Midbrain (tissue), 1 donor: ENCODE measurements around the gene CNIH2.

ENCODE experiments used
- DNase-seq: peaks from one replicate; lab custom pipeline; 2025; lab: John Stamatoyannopoulos, UW

The CNIH2 gene

DNA sequence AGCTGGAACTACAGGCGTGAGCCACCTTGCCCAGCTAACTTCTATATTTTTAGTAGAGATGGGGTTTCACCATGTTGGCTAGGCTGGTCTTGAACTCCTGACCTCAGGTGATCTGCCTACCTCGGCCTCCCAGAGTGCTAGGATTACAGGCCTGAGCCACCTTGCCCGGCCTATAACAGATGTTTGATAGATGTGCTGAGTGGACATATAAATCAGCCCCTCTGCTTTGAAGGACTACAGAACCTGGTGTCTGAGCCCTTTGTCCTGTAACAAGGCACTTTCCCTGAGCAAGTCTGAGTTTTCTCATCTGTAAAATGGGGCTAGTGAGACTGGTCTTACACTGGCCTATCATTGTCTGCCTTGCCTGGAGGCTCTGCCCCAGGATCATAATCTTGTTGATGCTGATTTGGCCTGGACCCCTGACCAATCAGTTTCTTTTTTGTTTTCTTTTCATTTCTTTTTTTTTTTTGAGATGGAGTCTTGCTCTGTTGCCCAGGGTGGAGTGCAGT, 51.2 kb downstream of the CNIH2 start:
- DNase-seq, result no peak

DNA sequence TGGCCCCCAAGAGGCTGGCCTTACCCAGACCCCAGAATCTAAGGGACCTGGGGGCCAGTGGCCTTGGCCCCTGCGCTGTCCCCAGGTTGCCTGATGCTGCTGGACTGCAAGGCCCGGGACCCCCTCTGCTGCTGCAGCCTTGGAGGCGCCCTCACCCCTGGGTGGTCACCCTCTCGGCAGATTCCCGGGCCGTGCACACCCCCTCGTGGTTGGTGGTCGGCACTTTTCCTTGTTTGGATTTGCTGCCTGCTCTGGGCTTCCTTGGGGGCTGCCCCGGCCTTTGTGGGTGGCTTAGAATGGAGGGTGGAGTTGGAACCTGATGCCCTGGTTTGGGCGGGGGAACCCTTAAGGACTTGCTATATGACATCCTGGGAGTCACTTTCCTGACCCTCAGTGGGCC, 53.0 kb downstream of the CNIH2 start:
- DNase-seq, result no peak

DNA sequence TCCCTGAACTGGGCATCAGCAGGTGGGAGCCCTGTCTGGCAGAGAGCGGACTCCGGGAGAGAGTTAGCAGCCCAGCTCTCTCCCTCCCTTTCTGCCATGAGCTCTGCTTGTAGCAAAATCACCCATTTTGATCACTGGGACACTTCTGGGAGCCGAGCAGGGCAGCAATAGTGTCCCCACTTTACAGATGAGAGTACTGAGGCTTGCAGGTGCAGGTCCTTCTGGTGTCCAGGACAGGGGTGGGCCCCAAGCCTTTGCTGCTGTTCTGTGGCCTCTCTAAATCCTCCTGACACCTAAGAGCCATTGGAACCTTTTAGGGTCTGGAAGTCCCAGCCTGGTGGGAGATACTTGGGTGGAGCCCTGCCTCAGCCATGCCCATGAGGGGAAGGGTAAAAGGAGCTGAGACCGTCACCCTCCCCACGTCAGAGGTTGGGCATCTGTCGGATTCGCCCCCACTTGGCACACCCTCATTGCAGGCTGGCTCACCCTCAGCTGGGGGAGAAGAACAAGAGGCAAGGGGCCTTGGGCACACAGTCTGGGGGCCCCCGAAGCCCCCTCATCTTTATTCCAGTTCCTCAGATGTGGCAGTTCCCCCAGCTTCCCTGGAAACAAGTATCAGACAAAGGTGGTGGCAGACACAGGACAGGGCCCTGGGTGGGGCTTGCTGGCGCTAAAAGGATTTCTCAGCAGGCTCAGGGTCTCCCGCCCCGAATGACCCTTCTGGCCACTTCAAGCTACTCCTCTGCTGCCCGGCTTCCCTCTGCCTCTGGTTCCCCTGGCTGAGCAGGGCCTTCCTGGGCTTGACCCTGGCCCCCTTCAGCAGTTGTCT, 53.8 kb downstream of the CNIH2 start:
- DNase-seq, result no peak

DNA sequence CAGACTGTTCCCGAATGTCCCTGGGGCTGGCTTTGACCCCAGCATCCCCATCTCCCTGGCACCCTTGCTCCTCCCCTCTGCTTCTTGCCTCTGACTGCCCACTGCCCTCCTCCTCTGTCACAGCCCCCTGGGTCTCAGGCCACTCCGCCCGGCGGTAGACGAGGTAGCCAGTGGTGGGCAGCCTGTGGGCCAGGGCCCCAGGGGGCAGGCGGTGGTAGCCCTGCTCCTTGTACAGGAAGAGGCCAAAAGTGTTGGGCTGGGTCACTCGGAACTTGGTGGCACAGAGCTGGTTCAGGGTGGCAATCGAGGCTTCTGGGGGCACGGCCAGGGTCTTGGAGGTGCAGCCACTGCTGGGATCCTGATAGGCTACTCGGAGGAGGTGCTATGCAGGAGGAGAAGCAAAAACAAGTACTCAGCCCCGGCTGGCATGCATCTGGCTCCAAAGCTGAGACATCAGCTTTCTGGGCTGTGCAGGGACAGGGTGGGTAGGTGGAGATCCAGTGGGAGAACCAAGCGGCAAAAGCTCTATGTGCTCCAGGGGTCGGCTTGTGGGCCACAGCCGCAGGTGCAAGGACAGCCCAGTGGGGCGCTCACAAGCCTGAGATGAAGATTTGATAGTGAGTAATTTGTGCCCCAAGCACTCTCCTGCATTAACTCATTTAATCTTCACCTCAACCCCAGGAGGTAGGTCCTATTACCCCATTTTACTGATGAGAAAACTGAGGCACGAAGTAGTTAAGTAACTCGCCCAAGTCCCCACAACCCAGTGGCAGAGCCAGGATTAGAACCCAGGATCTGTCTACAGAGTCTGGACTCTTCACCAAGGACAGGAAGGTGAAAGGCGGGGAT, 54.6 kb downstream of the CNIH2 start:
- DNase-seq, result no peak

DNA sequence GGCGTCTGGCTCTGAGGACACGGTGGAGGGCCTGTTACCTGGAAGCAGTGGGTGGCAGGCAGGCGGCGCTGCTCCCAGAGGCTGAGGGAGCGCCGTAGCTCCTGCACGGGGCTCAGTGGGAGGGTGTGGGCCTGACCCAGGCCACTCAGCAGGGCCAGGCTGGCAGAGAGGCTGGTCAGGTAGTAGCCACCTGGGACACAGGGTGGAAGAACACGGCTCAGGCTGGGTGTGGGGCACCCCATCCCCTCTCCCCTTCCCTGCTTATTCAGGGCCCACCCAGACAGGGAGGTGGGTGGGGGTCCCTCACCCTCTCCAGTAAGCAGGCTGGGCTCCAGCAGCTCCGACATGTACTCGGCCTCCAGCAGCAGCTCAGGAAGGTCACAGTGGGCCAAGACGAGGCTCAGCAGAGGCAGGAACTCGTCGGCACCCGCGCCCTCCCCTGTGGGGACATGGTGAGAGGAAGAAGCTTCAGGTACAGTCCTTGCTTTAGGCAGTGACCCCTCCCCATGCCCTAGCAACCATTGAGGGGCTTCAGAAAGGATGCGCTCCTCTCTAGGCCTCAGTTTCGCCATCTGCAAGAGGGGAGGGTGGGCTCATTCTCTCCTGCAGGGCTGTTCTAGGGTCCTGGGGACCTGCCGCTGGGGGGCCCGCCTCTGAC, 55.4 kb downstream of the CNIH2 start:
- DNase-seq, result no peak
